H1 (cell line): ENCODE data around the gene SPDYE5. TPM values are rescaled to one million over a fixed set of nuclear protein-coding genes. Genes with fewer than 3 reads are reported as not detected.
"Not testable (repeated sequence)": the region's sequence is repeated elsewhere in the genome, so short reads cannot be mapped to it uniquely, and the experiment has no call there.

ENCODE experiments used
- CTCF ChIA-PET: fragments of 300-600 bp; sonication (Branson Sonifier 250); formaldehyde crosslinking; loops from one replicate; lab custom pipeline; 2021; ENCODE audit not compliant: partially characterized antibody; lab: Charles Lee
- POLR2A ChIA-PET: fragments of 300-600 bp; sonication (Branson Sonifier 250); formaldehyde crosslinking; loops from one replicate; lab custom pipeline; 2021; ENCODE audit warnings: inconsistent platforms; ENCODE audit not compliant: partially characterized antibody; lab: Charles Lee
- DNase-seq, 2 experiments: peaks; one replicate each; pipeline versions ENCODE4 v3.0.0 to v3.0.0-alpha.2; 2010 to 2022; ENCODE audit warnings: low spot score in 2 of 2, low read depth in 1 of 2, mixed read lengths in 1 of 2
- FAIRE-seq: peaks from 2 replicates; lab custom pipeline; 2011; peaks lifted over from hg19 to GRCh38; lab: Jason Lieb, UNC
- H2AFZ ChIP-seq: 2 replicates; pipeline ENCODE4 v1.8.1; 2012; ENCODE audit warnings: low read length, inconsistent platforms
- H2AK5ac ChIP-seq: 2 replicates; pipeline ENCODE4 v1.6.1; 2013; ENCODE audit warnings: low read depth, low read length
- H2BK120ac ChIP-seq: replicated peaks from 2 replicates; pipeline ENCODE3; 2013; ENCODE audit warnings: low read depth, low read length, inconsistent platforms
- H2BK12ac ChIP-seq: 2 replicates; pipeline ENCODE4 v1.6.1; 2013; ENCODE audit warnings: low read depth, low read length
- H2BK15ac ChIP-seq: 2 replicates; pipeline ENCODE4 v1.6.1; 2013; ENCODE audit warnings: low read length
- H2BK20ac ChIP-seq: 2 replicates; pipeline ENCODE4 v1.6.1; 2013; ENCODE audit warnings: low read length
- H2BK5ac ChIP-seq: 2 replicates; pipeline ENCODE4 v1.6.1; 2013; ENCODE audit warnings: low read depth, low read length
- H3K14ac ChIP-seq: 2 replicates; pipeline ENCODE4 v1.6.1; 2013; ENCODE audit warnings: inconsistent platforms; ENCODE audit not compliant: insufficient read length
- H3K18ac ChIP-seq: 2 replicates; pipeline ENCODE4 v1.6.1; 2013; ENCODE audit warnings: low read length; ENCODE audit errors: extremely low read depth
- H3K23ac ChIP-seq: 2 replicates; pipeline ENCODE4 v1.6.1; 2013; ENCODE audit warnings: inconsistent platforms; ENCODE audit not compliant: insufficient read length
- H3K23me2 ChIP-seq: 2 replicates; pipeline ENCODE4 v1.6.1; 2013; ENCODE audit warnings: low read depth, low read length
- H3K27ac ChIP-seq: 2 replicates; pipeline ENCODE4 v1.6.1; 2011; ENCODE audit warnings: low read depth, low read length, inconsistent platforms
- H3K27me3 ChIP-seq, 4 experiments: replicated peaks in 1 of 4; 1 replicate in 1 of 4; 2 replicates in 3 of 4; pipeline versions ENCODE4 v1.6.1 to v1.8.1; 2011 to 2013; ENCODE audit warnings: low read length in 3 of 4, mild to moderate bottlenecking in 3 of 4, inconsistent platforms in 2 of 4, mixed read lengths in 2 of 4, moderate library complexity in 1 of 4; ENCODE audit not compliant: control insufficient read depth in 3 of 4, insufficient read depth in 3 of 4; ENCODE audit errors: extremely low read depth in 1 of 4
- H3K36me3 ChIP-seq, 4 experiments: 2 replicates each; pipeline versions ENCODE4 v1.6.1 to v1.8.1; 2011 to 2013; ENCODE audit warnings: mild to moderate bottlenecking in 4 of 4, low read length in 3 of 4, moderate library complexity in 2 of 4, control low read depth in 1 of 4, inconsistent platforms in 1 of 4; ENCODE audit not compliant: insufficient read depth in 4 of 4, control insufficient read depth in 2 of 4
- H3K4ac ChIP-seq: replicated peaks from 2 replicates; pipeline ENCODE3; 2013; ENCODE audit warnings: low read length, low read depth, mixed read lengths, inconsistent platforms; ENCODE audit not compliant: insufficient read length
- H3K4me1 ChIP-seq, 4 experiments: replicated peaks in 1 of 4; 1 replicate in 1 of 4; 2 replicates in 3 of 4; pipeline versions ENCODE4 v1.6.1 to v1.8.1; 2011 to 2013; ENCODE audit warnings: low read length in 3 of 4, inconsistent platforms in 2 of 4, mixed read lengths in 1 of 4; ENCODE audit not compliant: insufficient read depth in 4 of 4, control insufficient read depth in 3 of 4
- H3K4me2 ChIP-seq, 2 experiments: 2 replicates each; pipeline versions ENCODE4 v1.6.1 to v1.8.1; 2011 to 2013; ENCODE audit warnings: low read depth in 2 of 2, low read length in 2 of 2, control low read depth in 1 of 2, inconsistent platforms in 1 of 2, mild to moderate bottlenecking in 1 of 2; ENCODE audit not compliant: insufficient read depth in 1 of 2
- H3K4me3 ChIP-seq, 4 experiments: fragments of 200-600, 300-600 bp in 1 of 4; sonication (generic), shearing (Covaris generic), sonication (Bioruptor Twin) in 1 of 4; 2 replicates each; pipeline versions ENCODE4 v1.5.1 to v1.8.1; 2011 to 2016; ENCODE audit warnings: low read length in 4 of 4, low read depth in 3 of 4, control low read depth in 2 of 4, inconsistent platforms in 2 of 4, mild to moderate bottlenecking in 2 of 4, mixed read lengths in 1 of 4, moderate library complexity in 1 of 4; ENCODE audit not compliant: insufficient read depth in 2 of 4; ENCODE audit errors: extremely low read depth in 1 of 4
- H3K56ac ChIP-seq: replicated peaks from 2 replicates; pipeline ENCODE3; 2013; ENCODE audit warnings: low read depth, mild to moderate bottlenecking, mixed read lengths, low read length, inconsistent platforms; ENCODE audit not compliant: insufficient read length
- H3K79me1 ChIP-seq: 2 replicates; pipeline ENCODE4 v1.6.1; 2013; ENCODE audit warnings: low read depth, low read length, control low read depth
- H3K79me2 ChIP-seq, 2 experiments: 2 replicates each; pipeline versions ENCODE4 v1.6.1 to v1.8.1; 2012 to 2013; ENCODE audit warnings: low read length in 2 of 2, mild to moderate bottlenecking in 2 of 2, inconsistent platforms in 1 of 2; ENCODE audit not compliant: insufficient read depth in 2 of 2, control insufficient read depth in 1 of 2
- H3K9ac ChIP-seq, 4 experiments: replicated peaks in 1 of 4; 1 replicate in 1 of 4; 2 replicates in 3 of 4; pipeline versions ENCODE4 v1.6.1 to v1.8.1; 2011 to 2013; ENCODE audit warnings: low read depth in 3 of 4, low read length in 3 of 4, control low read depth in 2 of 4, mild to moderate bottlenecking in 2 of 4, moderate library complexity in 2 of 4, inconsistent platforms in 1 of 4; ENCODE audit errors: extremely low read depth in 1 of 4
- H3K9me3 ChIP-seq, 2 experiments: 2 replicates each; pipeline versions ENCODE4 v1.6.1 to v1.8.1; 2012 to 2013; ENCODE audit warnings: mild to moderate bottlenecking in 2 of 2, moderate library complexity in 2 of 2, control low read depth in 1 of 2, inconsistent platforms in 1 of 2, low read depth in 1 of 2, low read length in 1 of 2, mixed read lengths in 1 of 2; ENCODE audit not compliant: insufficient read depth in 2 of 2
- H4K20me1 ChIP-seq, 2 experiments: replicated peaks in 1 of 2; 2 replicates each; pipeline versions ENCODE3 to v1.8.1; 2011 to 2013; ENCODE audit warnings: inconsistent platforms in 2 of 2, low read length in 2 of 2, mild to moderate bottlenecking in 1 of 2; ENCODE audit not compliant: insufficient read depth in 2 of 2, control insufficient read depth in 1 of 2
- H4K5ac ChIP-seq: 2 replicates; pipeline ENCODE4 v1.6.1; 2013; ENCODE audit warnings: low read length, low read depth, mixed read lengths, inconsistent platforms; ENCODE audit not compliant: insufficient read length
- H4K8ac ChIP-seq: 2 replicates; pipeline ENCODE4 v1.8.0; 2013; ENCODE audit warnings: mild to moderate bottlenecking, moderate library complexity, low read length, inconsistent platforms; ENCODE audit not compliant: insufficient read depth; ENCODE audit errors: extremely low read depth
- H4K91ac ChIP-seq: replicated peaks from 2 replicates; pipeline ENCODE3; 2013; ENCODE audit warnings: low read length, mixed read lengths, inconsistent platforms; ENCODE audit not compliant: insufficient read length
- WGBS, 2 experiments: shearing (Covaris generic) in 1 of 2; methylation state at CpG; one replicate each; pipeline versions ENCODE4 v1.1.6 to v1.1.7; 2013 to 2015; ENCODE audit warnings: low lambda C conversion rate in 2 of 2, mixed read lengths in 2 of 2, inconsistent platforms in 1 of 2, low coverage in 1 of 2, missing lambda C conversion rate in 1 of 2; ENCODE audit not compliant: insufficient replicate concordance in 2 of 2, insufficient coverage in 1 of 2, insufficient read length in 1 of 2; ENCODE audit errors: extremely low coverage in 1 of 2, missing lambda C conversion rate in 1 of 2; 5-methylcytosine and 5-hydroxymethylcytosine counted together
- long read RNA-seq, 2 experiments: library from RNA in 1 of 2; library from capped mRNA in 1 of 2; stranded (forward); transcript quantifications; one replicate each; pipeline ENCODE4 v2.0.0, GENCODE V29; 2021; ENCODE audit warnings: inconsistent platforms in 1 of 2
- polyA minus RNA-seq, 3 experiments: library from RNA; depleted of rRNA, polyadenylated mRNA; stranded (reverse); fragments of >200 nt; gene quantifications; 1 replicate in 2 of 3; 2 replicates in 1 of 3; pipeline ENCODE4 v1.2.3, GENCODE V29; 2011
- polyA plus RNA-seq, 7 experiments: library from polyadenylated mRNA; depleted of rRNA in 3 of 7; stranded (reverse) in 5 of 7; unstranded in 2 of 7; fragments of >200 nt in 5 of 7; fragments of 200-250 nt in 2 of 7; gene quantifications; 1 replicate in 5 of 7; 2 replicates in 1 of 7; 4 replicates in 1 of 7; pipeline versions ENCODE4 v1.2.1 to v1.2.3, GENCODE V29; 2011 to 2013; ENCODE audit warnings: missing spikeins in 2 of 7, mixed read lengths in 2 of 7
- total RNA-seq: library from RNA; stranded (reverse); fragmentation: NEBNext Ultra II Directional; extraction: Animal tissue kit (Norgen Biotek cat#: 25700); gene quantifications from 2 replicates; pipeline ENCODE4 v1.2.1, GENCODE V29; 2021

Gene SPDYE5
- not detected in 2 replicates for total RNA-seq
- polyA plus RNA-seq (2011; rRNA removed) = not detected in 2 replicates
- not detected for polyA plus RNA-seq (2011; cell fraction: cytosol; rRNA removed)
- not detected for polyA plus RNA-seq (2011; cell fraction: nucleus; rRNA removed)
- polyA plus RNA-seq (2012, experiment 1 of 2) = 0.77 to 1.3 TPM (median 1.0 TPM) in 4 replicates
- polyA plus RNA-seq (2012, experiment 2 of 2) = 0.24 TPM
- not detected for polyA plus RNA-seq (2013, experiment 1 of 2)
- polyA plus RNA-seq (2013, experiment 2 of 2) = not detected
- not detected in 2 replicates for polyA minus RNA-seq (2011; rRNA and poly(A)+ RNA removed)
- polyA minus RNA-seq (2011; cell fraction: cytosol; rRNA and poly(A)+ RNA removed) = not detected
- polyA minus RNA-seq (2011; cell fraction: nucleus; rRNA and poly(A)+ RNA removed) = not detected
- long read RNA-seq, experiment 1 = 0 reads
- long read RNA-seq, experiment 2 = 0 reads

- H3K79me1 ChIP-seq, H3K23me2 ChIP-seq, H4K91ac ChIP-seq, H3K4ac ChIP-seq, H2AK5ac ChIP-seq, H3K27ac ChIP-seq, H2AFZ ChIP-seq, H3K9me3 ChIP-seq, H3K18ac ChIP-seq, CTCF ChIA-PET, H2BK20ac ChIP-seq, H2BK120ac ChIP-seq, H3K4me2 ChIP-seq, H3K56ac ChIP-seq, H3K14ac ChIP-seq, DNase-seq, H2BK15ac ChIP-seq, H3K9ac ChIP-seq, H2BK5ac ChIP-seq, H4K8ac ChIP-seq, H3K4me1 ChIP-seq, H4K5ac ChIP-seq, H3K36me3 ChIP-seq, POLR2A ChIA-PET, H2BK12ac ChIP-seq, H3K27me3 ChIP-seq, H3K4me3 ChIP-seq, H4K20me1 ChIP-seq, FAIRE-seq, H3K23ac ChIP-seq, H3K79me2 ChIP-seq: not testable (repeated sequence)
- 95% methylated on average over 4 of the region's 6 CpGs; no CpG with 5 or more reads in 1 of the 2 experiments for WGBS, 2 experiments
Measured at GRCh38 chr7:75492020-75492419, at the start of gene SPDYE5. SPDYE5 (plus strand) TSS chr7:75492320; CDS start chr7:75494048, 1,728 bp downstream.
